ENCODE results near the gene PRR14. TPM values are rescaled to one million over a fixed set of nuclear protein-coding genes. Genes with fewer than 3 reads are reported as not detected.

The PRR14 gene
- total and polyA plus RNA-seq, 12 donors, result 9.6 to 204 (median 39.3) TPM

DNA sequence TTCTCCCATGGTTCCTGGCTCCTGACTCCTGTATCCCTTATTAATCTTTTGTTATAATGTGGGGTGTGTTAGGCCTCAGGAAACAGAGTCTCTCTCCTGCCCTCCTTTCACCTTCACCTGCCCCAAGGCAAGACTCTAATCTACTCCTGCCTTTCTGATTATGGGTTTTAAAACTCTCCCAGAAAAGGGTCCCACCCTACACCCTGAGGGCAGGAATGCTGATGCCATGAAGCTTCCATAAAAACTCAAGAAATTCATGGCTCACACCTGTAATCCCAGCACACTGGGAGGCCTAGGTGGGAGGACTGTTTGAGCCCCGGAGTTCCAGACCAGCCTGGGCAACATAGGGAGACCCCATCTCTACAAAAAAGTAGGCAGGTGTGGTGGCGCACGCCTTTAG, 29.6 kb downstream of the PRR14 start:
- DNase-seq, result no peak
- H3K4me3 ChIP-seq, result no peak overlapping the region
- H3K36me3 ChIP-seq (replicated peaks in 1 of 2), result no peaks in the 10 kb centered on the region
- no peak overlapping the region for H3K27ac ChIP-seq
- H3K27me3 ChIP-seq, result no peaks in the 10 kb centered on the region
- no peaks in the 10 kb centered on the region for H3K4me1 ChIP-seq (replicated peaks in 1 of 2)
- no peaks in the 10 kb centered on the region for H3K9me3 ChIP-seq (replicated peaks in 1 of 3)
- intact Hi-C loops (cut with DNase I), result no loop called here
- TF ChIP-seq, protein P1, sequence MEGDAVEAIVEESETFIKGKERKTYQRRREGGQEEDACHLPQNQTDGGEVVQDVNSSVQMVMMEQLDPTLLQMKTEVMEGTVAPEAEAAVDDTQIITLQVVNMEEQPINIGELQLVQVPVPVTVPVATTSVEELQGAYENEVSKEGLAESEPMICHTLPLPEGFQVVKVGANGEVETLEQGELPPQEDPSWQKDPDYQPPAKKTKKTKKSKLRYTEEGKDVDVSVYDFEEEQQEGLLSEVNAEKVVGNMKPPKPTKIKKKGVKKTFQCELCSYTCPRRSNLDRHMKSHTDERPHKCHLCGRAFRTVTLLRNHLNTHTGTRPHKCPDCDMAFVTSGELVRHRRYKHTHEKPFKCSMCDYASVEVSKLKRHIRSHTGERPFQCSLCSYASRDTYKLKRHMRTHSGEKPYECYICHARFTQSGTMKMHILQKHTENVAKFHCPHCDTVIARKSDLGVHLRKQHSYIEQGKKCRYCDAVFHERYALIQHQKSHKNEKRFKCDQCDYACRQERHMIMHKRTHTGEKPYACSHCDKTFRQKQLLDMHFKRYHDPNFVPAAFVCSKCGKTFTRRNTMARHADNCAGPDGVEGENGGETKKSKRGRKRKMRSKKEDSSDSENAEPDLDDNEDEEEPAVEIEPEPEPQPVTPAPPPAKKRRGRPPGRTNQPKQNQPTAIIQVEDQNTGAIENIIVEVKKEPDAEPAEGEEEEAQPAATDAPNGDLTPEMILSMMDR (IDR thresholded peaks at IDR 0.05), result no peak
- TF ChIP-seq POLR2A (IDR thresholded peaks at IDR 0.05), result no peak
- WGBS, 4 donors, result 89 to 97% (median 93%) methylated on average over 3 of the region's 3 CpGs

DNA sequence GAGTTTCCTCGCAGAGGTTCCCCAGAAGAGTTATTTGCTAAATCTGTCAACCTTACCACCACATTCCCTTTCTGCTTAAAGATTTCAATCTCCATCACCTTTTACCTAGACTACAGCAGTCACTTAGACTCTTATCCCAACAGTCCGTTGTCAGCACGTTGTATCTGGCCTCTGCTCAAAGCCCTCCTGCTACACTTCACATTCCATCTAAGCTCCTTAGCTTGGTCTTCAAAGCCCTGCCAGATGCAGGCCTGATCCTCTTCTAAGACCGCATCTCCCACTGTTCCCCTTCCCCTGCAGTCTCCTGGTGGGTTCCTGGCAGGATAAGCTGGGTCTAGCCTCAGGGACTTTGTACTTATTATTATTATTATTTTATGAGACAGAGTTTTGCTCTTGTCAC, 37.9 kb downstream of the PRR14 start:
- TF ChIP-seq POLR2A (IDR thresholded peaks at IDR 0.05), result no peak
- TF ChIP-seq, protein P1 (IDR thresholded peaks at IDR 0.05), result no peak
- WGBS, 4 donors, result 77 to 81% (median 80%) methylated on average over 4 of the region's 4 CpGs
- no peak overlapping the region for H3K27ac ChIP-seq
- H3K4me3 ChIP-seq, result no peak overlapping the region
- H3K9me3 ChIP-seq (replicated peaks in 1 of 3), result no peaks in the 10 kb centered on the region
- H3K27me3 ChIP-seq, result no peaks in the 10 kb centered on the region
- no peaks in the 10 kb centered on the region for H3K36me3 ChIP-seq (replicated peaks in 1 of 2)
- no peaks in the 10 kb centered on the region for H3K4me1 ChIP-seq (replicated peaks in 1 of 2)
- intact Hi-C loops (cut with DNase I), result no loop called here
- DNase-seq, result no peak

DNA sequence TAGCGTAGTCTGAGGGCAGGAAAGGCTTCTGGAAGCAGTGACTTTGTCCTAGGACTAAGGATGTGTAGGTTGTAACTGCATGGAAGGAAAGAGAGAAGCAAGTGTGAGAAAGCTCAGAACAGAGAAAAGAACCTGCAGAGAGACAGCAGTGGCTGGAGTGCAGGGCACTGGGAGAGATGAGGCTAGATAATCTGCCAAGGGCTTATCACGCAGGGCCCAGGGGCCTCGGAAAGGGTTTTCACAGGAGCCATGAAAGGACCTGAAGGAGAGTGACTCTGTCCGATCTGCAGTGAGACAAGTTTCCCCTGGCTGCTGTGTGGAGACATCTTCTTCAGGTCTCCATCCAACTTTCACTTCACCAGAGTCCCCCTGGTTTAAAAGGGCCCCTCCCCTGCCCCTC, 41.1 kb downstream of the PRR14 start:
- 64 to 71% (median 69%) methylated on average over 4 of the region's 4 CpGs for WGBS, 4 donors
- H3K4me1 ChIP-seq (replicated peaks in 1 of 2), result no peaks in the 10 kb centered on the region
- TF ChIP-seq POLR2A (IDR thresholded peaks at IDR 0.05), result no peak
- TF ChIP-seq, protein P1 (IDR thresholded peaks at IDR 0.05), result no peak
- intact Hi-C loops (cut with DNase I), result no loop called here
- no peak overlapping the region for H3K27ac ChIP-seq
- H3K4me3 ChIP-seq, result no peak overlapping the region
- H3K36me3 ChIP-seq (replicated peaks in 1 of 2), result no peaks in the 10 kb centered on the region
- no peak for DNase-seq
- no peaks in the 10 kb centered on the region for H3K27me3 ChIP-seq
- no peaks in the 10 kb centered on the region for H3K9me3 ChIP-seq (replicated peaks in 1 of 3)

DNA sequence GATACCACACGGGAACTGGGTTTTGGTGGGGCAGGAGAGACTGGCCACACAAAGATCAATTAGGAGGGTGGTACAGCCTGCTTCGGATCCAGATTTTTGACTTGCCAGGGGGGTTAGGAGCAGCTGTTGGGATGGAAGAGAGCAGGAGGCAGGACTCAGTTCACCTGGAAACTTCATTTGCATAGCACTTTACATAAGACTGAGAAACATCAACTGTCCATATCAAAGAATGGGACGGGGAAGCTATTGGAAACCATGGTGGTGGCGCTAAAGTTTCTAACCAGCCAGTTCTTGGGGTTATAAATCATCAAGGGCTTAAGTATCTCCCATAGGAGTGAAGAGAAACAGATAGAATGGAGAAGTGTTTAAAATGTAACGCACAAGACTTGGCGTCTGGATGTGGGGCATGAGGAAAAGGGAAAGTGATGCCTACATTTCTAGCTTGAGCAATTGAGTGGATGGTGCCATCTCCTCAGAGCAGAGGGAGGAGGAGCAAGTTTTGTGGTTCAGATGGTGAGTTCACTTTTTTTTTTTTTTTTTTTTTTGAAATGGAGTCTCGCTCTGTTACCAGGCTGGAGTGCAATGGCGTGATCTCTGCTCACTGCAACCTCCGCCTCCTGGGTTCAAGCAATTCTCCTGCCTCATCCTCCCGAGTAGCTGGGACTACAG, 41.8 kb downstream of the PRR14 start:
- no peaks in the 10 kb centered on the region for H3K27me3 ChIP-seq
- H3K27ac ChIP-seq, result no peak overlapping the region
- H3K36me3 ChIP-seq (replicated peaks in 1 of 2), result no peaks in the 10 kb centered on the region
- WGBS, 4 donors, result 71 to 80% (median 75%) methylated on average over 9 to 10 of the region's 10 CpGs
- H3K9me3 ChIP-seq (replicated peaks in 1 of 3), result no peaks in the 10 kb centered on the region
- TF ChIP-seq, protein P1 (IDR thresholded peaks at IDR 0.05), result no peak
- TF ChIP-seq POLR2A (IDR thresholded peaks at IDR 0.05), result no peak
- no peak overlapping the region for H3K4me3 ChIP-seq
- DNase-seq, result no peak
- intact Hi-C loops (cut with DNase I), result no loop called here
- peaks cover 0 to 3% of the 10 kb centered on the region in 2 donors for H3K4me1 ChIP-seq (replicated peaks in 1 of 2)

Data from adrenal gland (tissue), 12 donors.